AG09319 (cell line): Measurements from ENCODE around the gene RELN.

ENCODE experiments used
- DNase-seq: peaks from one replicate; pipeline ENCODE4 v3.0.0-alpha.2; 2010; ENCODE audit warnings: low read depth; ENCODE audit errors: extremely low read depth
- TF ChIP-seq, protein P1 (sequence below): IDR thresholded peaks from 2 replicates; pipeline ENCODE4 v1.5.1; 2011; ENCODE audit warnings: low read depth, mild to moderate bottlenecking, inconsistent platforms, low read length, moderate library complexity

The RELN gene

DNA sequence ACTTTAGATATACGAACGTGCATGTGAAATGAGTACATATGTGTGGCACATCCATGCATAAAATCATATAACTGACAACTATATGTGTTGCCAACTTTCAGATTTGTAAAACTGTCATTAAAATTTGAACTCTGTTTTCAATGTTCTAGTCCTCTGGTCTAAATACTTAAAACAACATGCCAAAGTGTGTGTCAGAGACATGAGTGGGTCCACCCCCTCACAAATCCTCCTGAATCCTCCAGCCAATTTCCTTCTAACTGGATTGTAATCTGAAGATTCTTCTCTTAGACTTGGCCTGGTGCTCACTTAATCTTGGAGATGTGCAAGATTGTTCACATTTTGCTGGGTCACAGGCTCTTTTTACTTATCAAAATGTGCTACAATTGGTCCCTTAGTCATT lies 184.1 kb downstream of the RELN start:
- TF ChIP-seq, protein P1, sequence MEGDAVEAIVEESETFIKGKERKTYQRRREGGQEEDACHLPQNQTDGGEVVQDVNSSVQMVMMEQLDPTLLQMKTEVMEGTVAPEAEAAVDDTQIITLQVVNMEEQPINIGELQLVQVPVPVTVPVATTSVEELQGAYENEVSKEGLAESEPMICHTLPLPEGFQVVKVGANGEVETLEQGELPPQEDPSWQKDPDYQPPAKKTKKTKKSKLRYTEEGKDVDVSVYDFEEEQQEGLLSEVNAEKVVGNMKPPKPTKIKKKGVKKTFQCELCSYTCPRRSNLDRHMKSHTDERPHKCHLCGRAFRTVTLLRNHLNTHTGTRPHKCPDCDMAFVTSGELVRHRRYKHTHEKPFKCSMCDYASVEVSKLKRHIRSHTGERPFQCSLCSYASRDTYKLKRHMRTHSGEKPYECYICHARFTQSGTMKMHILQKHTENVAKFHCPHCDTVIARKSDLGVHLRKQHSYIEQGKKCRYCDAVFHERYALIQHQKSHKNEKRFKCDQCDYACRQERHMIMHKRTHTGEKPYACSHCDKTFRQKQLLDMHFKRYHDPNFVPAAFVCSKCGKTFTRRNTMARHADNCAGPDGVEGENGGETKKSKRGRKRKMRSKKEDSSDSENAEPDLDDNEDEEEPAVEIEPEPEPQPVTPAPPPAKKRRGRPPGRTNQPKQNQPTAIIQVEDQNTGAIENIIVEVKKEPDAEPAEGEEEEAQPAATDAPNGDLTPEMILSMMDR = no peak
- no peak for DNase-seq

DNA sequence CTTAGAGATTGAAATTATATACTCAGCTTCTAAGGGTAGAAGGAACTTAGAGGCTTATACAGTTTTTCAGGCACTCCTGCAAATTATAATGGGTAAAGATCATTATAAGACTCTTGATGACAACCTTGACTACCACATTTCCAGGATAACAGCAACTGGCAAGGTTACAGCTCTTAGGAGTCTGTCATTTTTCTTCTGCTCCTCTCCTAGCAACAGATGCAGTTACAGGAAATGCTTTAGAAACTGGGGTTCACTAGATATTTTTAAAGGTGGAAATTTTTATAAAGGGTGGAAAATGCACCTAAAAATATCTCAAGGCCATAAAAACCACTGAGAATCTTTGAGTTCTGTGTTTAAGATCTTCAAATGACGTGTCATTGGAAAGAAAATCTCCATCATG lies 185.8 kb downstream of the RELN start:
- TF ChIP-seq, protein P1 = no peak

DNA sequence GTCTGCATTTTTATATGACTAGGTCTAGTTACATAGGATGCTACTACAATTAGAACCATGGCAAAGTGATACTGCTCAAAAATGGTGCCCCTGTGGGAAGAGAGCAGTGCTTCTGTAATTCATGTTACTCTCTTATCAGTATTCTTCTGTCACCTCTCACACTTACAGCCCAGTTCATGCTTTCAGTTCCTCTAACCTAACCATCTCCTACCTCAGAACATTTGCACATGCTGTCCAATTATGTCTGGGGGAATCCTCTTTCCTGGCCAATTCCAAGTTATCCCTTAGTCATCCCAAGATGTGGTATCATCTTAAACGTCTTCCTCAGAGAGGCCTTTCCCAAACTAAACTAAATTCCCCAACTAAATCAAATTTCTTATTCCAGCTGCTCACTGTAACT lies 190.2 kb downstream of the RELN start:
- no peak for DNase-seq
- TF ChIP-seq, protein P1 = no peak

More for the DNA sequence above, 185.8 kb downstream of the RELN start:
- no peak for DNase-seq

DNA sequence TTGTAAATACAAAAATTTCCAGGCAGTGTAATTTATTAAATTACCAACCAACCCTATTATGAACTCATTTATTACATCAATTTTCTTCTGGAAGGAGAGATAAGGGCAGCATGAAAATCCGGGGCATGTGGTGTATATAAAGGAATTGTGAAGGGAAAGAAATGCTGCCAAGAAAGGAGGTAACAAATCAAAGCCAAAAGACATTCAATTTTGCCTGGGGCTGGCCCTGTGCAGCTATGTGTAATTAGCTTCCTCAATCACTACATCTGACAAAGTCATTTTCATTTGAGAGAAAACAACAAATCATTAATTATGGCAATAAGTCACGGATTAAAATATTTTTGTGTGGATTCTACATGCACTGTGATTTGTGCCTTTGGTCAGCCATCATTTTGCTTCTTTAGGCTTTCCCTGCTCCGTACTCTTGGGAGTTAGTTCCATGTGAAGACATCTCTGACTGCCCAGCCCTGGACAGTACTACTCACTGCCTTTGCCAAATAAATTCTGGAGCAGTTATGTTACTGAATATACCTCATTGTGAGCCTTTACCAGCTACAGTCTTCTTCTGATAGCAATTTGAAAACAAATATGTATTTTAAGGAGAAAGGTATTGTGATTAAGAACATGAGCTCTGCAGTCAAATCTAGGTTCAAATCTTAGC lies 191.7 kb downstream of the RELN start:
- DNase-seq = no peak

DNA sequence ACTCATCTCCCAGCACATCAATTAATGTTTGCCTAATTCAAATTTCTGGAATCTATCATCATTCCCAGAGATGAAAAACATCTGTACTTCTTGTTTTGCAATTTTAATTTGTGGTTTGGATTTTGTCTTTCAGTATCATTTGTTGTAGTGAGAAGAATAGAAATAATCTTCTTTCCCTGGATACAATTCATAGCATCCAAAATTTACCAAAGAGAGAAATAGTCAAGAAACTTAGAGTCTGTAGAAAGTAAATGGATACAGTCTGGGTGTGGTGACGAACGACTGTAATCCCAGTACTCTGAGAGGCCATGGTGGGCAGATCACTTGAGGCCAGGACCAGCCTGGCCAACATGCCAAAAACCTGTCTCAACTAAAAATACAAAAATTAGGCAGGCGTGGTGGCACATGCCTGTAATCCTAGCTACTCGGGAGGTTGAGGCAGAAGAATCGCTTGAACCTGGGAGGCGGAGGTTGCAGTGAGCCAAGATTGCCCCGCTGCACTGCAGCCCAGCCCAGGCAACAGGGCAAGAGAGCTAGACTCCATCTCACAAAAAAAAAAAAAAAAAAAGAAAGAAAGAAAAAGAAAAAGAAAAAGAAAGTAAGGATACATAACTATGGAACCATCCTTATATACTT lies 193.0 kb downstream of the RELN start:
- TF ChIP-seq, protein P1 = no peak
- DNase-seq = no peak

More for the DNA sequence above, 191.7 kb downstream of the RELN start:
- TF ChIP-seq, protein P1 = no peak

DNA sequence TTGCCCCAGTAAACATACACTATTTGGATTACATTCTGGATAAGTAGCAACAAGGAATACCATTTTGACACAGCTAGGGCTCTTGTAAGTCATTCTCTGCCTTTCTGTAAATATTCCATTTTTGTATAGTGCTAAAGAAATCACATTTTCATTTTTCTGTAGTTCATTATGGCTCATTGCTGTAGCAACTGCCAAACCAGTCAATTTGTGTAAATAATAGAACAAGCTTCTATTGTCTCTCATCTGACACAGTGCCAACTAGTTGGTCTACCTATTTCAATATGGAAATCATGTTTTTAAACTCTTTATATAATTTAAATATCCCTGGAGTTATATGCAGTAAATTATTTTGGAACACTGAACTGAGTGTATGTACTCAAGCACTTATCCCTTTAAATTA lies 193.7 kb downstream of the RELN start:
- TF ChIP-seq, protein P1 = no peak
- DNase-seq = no peak

DNA sequence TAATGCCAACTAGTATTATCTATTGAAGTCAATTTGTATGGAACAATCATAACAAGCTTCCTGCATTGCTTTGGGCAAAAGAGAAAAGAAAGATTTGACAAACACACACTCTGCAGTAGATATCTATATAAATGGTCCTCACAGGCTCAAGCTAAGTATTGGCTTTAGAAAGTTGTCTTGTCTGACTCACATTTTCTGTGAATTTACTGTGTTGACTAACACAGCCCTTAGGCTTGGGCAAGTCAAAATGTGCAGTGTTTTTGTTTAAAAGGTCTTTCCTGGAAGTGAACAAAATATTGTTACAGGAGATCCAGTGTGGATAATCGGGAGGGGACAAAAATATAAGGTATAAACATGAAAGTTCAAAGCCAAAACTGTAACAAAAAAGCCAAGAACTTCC lies 194.4 kb downstream of the RELN start:
- TF ChIP-seq, protein P1 = no peak
- no peak for DNase-seq
